GM10847 (cell line): ENCODE results near the gene SKOR1.

Experiments used
- POLR2A ChIP-seq: IDR thresholded peaks from 2 replicates; pipeline ENCODE4 v1.6.1; 2011; ENCODE audit not compliant: insufficient read length; ENCODE audit errors: extremely low read depth

The SKOR1 gene

DNA sequence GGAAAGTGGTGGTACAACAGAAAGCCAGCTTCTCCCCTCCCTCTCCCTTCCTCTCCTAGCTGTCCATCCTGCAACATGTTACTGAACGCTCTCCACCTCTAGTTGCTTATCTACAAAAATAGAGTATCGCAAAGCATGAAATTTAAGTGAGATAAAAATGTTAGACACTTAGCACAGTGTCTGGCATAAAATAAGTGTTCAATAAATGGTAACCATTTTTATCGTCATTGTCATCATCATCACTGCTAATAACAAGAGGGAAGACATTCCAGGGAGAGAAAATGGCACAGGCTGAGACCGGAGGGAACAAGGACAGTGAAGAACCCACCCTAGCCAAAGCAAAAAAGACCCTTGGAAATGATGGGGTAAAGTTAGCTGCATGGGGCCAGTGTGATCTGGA lies 38.7 kb upstream of the SKOR1 start:
- no peak for TF ChIP-seq POLR2A

DNA sequence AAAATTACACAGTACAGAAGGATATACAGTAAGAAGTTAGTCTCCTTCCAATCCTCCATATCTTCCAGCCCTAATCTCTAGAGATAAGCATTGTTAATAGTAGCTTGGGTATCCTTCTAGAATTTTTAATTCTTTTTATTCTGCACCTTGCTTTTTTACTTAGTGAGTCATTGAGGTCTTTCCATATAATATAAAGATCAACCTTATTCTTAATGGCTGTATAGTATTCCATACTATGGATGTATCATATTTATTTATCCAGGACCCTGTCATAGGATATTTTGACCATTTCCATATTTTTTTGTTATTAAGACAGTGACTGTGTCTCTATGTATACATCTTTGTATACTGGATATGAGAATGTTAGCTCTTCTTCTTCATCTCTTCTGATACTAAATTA lies 36.3 kb upstream of the SKOR1 start:
- no peak for TF ChIP-seq POLR2A

DNA sequence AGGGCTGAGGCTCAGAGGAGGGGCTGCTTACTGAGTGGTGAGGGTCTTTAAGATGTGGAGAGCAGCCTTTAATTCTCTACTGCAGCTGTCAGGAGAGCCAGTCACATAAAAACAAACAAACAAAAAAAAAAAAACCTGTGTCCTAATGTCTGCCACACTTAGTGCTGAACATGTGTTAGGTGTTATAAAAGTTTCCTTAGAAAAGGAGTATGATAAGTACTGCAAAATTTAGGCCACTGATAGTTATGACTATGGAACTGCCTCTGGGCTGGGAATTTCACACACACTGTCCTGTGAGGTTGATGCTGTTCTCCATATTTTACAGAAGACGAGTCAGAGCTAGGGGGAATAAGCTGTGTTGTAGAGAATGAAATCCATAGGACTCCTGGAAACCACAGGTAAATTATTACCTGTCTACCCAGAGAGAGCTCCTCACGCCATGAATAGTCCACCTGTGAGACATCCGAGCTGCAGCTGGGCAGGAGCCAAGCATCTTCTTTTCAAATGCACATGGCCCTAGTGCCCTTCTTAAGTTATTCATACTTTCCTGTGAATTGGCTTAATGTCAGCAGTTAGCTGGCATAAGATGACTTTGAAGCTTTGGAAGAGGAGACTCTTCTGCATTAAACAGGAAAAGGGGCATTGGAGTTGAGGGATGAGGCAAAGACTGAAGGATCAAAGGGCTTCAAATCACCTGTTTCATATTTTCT lies 34.5 kb upstream of the SKOR1 start:
- no peak for TF ChIP-seq POLR2A

DNA sequence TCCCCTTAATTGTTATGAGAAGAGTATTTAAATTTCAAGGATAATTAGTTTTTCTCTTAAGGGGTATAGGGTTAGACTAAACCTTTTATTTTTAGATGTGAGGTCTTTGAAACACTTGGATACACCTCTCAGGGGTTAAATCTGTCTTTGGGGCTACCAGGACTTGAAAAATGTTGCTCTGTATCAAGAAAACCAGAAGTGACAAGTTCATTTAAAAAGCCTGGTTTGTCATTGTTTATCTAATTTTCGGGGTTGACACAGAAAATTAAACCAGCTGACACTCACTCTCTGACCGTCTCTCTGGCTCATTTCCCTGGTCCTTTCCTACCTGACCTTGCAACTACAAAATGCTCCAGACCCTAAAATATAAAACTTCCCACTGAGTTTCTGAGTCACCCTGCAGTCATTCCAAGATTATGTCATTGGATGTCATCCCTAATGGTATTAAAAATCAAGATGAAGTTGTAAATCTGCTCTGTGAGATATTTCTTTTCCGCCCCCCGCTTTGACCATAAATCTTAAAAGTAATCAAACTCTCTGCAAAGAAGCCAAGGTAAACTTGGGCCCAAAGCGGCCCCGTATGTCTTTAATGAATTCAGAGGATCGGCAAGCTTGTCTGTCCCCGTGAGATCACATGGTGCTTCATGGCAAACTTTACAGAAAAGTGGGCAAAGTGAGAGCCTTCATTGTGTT lies 32.9 kb upstream of the SKOR1 start:
- no peak for TF ChIP-seq POLR2A

DNA sequence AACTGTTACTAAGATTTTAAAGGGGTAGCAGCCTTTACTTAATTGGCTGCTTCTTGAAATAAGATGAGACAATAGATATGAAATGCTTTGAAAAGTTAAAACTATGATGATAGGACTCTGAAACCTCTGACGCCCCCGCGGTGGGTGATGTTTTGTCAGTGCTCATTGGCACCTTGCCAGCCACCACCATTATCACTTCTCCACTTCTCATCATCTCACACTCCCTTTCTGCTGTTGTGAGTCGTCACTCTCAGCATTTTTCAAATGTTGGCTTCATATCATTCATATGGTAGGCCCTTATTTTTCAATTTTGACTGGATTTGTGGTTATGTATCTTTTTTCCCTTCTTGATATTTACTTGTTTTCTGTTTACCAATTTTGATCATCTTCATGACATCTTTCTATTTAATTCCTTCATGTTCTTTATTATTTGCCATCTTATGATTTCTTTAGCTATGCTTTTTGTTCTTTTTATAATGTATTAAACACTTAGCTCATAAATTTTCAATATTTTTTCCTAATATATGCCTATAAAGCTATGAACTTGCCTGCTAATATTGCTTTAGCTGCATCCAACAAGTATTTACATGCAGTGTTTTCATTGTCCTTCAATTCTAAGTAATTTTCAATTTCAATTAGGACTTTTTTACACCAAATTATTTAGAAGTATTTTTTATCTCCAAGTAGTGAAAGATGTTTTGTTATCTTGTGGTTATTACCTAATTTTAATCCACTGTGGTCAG lies 30.3 kb upstream of the SKOR1 start:
- no peak for TF ChIP-seq POLR2A

DNA sequence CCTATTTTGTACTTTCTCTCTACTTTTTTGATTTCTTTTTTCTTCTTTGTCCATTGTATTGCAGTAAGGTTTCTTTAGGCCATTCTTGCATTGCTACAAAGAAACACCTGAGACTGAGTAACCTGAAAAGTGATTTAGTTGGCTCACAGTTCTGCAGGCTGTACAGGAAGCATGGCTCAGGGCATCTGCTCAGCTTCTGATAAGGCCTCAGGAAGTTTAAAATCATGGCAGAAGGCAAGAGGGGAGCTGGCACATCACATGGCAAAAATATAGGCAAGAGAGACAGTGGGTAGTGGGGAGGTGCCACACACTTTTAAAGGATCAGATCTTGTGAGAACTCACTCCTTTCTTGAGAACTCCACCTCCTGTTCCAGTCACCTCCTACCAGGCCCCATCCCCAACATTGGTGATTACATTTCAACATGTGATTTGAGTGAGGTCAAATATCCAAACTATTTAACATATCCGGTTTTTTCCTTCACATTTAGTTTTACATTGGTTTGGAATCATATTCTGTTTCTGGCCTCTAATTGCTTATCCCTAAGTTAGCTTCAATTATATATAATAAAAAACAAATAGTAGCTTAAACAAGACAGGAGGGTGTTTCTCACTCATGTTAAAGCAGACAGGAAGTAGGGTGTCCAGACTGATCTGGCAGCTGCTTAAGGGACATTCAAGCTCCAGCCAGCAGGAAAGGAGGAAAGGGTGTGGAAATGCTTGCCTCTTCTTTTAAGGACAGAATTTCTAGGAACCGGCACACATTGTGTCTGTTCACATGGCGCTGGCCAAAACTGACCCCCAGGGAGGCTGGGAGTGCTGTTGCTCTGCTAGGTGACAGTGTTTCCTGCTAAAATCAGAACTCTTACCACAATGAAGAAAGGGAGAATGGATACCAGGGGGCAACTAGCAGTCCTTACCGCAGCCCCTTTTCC lies 28.8 kb upstream of the SKOR1 start:
- no peak for TF ChIP-seq POLR2A

DNA sequence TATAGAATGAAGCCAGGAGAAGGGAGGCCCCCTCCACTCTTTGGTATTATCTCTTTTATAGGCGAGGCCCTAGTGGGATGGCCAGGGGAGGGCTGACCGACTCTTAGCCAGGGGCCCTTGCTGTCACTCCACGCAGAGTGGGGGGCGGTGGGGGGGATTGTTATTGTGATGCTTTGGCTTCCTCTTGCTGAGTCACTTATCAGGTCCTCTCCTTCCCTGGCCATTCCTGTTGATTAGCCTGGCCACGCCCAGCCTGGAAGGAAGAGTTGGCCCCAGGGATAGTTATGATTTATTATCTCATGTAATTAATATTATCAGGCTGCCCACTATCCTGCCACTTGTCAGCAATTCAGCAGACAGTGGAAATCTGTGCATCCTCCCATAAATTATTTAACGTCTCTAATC lies 25.5 kb upstream of the SKOR1 start:
- TF ChIP-seq POLR2A = no peak

DNA sequence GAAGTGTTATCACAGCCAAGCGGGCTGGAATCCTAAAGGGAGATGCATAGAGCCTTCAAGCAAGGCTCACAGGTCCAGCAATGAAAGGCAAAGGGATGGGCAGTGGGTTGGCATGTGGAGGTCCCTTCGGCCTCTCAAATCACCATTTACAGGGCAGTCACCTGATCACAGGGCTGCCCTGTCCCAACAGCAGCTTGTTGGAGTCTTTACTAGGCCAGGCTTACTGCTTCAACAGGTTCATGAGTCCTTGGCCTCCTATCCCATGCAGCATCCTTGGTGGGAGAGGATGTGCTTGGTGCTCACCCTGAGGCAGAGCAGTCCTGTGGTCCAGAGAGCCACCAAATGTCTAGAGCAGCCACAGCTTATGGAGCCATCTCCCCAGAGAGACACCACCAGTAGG lies 24.2 kb upstream of the SKOR1 start:
- TF ChIP-seq POLR2A = no peak

DNA sequence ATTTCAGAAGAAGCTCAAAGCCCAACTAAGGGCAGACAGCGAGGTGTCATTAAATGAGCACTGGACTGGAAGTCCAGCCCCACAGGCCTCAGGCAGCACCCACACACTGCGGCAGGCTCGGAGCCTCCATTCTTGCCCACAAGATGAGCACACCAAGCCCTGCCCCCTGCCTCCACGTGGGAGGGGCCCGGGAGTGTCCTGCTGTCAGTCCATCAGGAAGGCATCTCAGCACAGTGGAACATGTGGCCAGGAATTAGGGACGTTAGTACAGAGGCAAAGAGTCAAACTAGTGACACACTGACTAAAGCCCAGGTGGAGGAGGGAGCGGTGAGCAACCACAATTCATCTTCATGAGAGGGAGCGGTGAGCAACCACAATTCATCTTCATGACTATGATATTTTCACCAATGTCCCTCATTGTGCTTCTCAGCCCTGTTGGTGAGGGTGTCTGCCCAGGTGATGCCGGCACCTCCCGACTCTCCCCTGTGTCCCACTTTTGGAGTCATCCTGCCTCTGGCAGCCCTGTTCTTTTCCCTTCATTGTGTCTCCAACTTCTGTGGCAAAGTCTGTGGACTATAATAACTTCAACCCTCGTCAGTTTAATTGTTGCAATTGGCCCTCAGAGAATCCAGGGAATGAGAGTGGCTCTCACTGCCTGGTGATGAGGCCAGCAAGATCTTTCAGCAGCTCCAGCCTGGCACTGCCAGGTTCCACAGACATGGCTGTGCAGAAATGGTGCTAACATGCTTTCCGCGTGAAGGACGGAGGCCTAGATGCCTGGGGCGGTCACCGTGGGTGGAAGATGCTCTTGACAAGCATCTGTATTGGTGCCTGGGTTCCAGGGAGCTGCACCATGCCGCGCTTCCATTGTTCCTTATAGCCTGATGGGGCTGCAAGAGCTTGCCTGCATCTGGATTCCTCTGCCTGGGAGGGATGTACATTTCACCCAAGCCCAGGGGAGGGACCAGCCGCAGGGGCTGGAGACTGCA lies 23.1 kb upstream of the SKOR1 start:
- no peak for TF ChIP-seq POLR2A

DNA sequence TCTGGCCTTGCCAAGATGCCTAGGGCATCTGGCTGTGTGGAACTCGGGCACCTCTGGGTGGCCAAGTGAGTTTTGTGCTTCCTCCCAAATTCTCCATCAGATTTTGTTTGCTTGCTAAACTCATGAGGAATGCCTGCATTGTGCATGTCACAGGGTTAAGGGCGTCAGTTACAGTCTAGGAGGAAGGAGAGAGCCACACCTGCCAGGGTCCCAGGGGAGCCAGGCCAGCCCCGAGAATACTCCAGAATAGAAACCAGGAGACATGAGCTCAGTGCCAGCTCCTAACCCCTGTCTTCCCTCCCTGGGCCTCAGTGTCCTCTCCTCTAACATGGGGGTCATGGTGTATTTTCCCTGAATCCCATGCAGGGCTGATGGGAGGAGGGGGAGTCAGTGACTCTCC lies 22.0 kb upstream of the SKOR1 start:
- no peak for TF ChIP-seq POLR2A

DNA sequence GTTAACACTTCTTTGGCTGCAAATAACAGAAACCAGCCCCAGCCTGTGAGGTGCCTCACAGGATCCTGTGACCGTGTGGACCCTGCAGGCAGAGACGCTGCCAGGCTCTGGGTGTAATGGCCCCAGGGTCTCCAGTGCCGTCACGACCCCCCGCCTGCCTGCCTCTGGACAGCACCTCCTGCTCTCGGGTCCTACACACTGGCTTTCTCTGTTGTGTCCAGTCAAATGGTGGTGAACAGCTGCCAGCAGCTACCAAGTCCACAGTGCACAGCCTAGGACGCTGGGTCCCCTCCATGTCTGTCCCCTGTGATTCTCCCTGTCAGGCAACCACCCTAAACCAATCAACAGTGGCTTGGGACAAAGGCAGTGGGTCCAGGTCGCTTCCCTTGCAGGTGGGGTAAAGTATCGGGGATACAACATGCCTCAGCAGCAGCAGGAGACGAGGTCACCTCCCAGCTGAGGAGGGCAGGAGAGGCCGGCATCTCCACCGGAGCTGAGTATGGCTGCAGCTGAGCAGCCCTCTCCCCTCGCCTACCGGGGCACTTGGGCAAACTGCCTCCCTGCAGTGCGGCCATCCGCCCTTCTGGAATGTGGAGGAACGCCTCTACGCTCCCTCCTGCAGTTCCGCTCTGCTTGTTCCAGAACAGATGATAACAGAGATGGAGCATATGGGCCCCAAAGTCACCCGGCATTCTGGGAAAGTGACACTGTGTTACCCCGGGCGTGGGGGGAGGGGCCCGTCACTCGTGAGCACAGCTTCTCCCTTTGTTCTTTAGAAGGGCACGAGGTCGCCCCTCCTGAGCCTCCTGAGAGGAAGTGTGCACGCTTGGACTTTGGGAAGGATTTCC lies 21.1 kb upstream of the SKOR1 start:
- TF ChIP-seq POLR2A = no peak

DNA sequence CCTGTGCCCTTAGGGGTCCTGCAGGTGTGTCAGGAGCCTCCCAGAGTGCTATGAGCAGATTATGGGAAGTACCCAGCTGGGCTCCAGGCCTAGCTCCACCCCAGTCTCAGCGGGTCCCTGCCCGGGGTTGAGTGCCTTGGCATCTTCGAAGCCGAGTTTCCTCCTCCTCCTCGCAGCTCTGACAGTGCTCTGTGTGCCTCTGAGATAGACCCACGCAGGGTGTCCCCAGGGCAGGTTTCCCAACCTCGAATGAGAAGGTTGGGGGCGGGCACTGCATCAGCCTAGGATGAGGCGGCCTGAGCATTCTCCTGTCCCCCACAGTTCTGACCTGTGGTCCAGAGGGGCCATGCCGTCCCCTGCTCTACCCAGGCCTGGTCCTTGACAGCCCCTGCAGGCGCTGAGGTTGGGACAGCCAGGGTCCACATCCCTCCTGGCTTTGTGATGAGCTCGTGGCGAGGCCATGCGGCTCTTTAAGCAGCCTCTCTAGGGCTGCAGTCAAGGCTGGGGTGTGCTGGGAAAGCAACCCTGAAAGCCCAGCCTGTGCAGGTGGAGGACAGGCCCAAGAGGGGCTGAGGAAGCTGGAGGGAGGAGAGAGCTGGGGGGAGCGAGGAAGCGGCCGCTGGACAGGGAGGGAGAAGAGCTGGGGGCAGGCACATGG lies 20.2 kb upstream of the SKOR1 start:
- no peak for TF ChIP-seq POLR2A
